ENCODE data around the gene SLC30A4.

SLC30A4 gene

GRCh38 chr15:45548753-45549520 lies 26.4 kb upstream of the SLC30A4 start:
- in situ Hi-C loops (cut with HindIII; ENCODE audit: low sequenced_read_pairs) = no loop called here
- no peak for DNase-seq (ENCODE audit: low read depth)
- TF ChIP-seq, protein P1, sequence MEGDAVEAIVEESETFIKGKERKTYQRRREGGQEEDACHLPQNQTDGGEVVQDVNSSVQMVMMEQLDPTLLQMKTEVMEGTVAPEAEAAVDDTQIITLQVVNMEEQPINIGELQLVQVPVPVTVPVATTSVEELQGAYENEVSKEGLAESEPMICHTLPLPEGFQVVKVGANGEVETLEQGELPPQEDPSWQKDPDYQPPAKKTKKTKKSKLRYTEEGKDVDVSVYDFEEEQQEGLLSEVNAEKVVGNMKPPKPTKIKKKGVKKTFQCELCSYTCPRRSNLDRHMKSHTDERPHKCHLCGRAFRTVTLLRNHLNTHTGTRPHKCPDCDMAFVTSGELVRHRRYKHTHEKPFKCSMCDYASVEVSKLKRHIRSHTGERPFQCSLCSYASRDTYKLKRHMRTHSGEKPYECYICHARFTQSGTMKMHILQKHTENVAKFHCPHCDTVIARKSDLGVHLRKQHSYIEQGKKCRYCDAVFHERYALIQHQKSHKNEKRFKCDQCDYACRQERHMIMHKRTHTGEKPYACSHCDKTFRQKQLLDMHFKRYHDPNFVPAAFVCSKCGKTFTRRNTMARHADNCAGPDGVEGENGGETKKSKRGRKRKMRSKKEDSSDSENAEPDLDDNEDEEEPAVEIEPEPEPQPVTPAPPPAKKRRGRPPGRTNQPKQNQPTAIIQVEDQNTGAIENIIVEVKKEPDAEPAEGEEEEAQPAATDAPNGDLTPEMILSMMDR (IDR thresholded peaks at IDR 0.05; ENCODE audit: low read depth, low read length, missing control alignments) = no peak
- no peak overlapping the region for H3K4me3 ChIP-seq (ENCODE audit: low read depth, low read length)

DNA sequence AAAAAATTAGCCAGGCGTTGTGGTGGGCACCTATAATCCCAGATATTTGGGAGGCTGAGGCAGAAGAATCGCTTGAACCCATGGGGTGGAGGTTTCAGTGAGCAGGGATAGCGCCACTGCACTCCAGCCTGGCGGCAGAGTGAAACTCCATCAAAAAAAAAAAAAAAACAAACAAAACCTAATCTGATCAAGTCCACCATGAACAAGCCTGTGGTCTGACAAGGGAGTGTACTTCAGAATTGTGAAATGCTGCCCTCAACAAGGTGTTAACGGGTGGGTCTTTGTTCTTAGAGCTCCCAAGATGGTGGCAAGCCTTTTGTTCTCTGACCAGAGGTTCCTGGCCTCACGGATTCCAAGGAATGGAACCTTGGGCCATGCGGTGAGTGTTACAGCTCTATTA lies 24.2 kb upstream of the SLC30A4 start:
- TF ChIP-seq, protein P1 (IDR thresholded peaks at IDR 0.05; ENCODE audit: low read depth, low read length, missing control alignments) = no peak
- H3K4me3 ChIP-seq (ENCODE audit: low read depth, low read length) = no peak overlapping the region
- in situ Hi-C loops (cut with HindIII; ENCODE audit: low sequenced_read_pairs) = no loop called here
- no peak for DNase-seq (ENCODE audit: low read depth)

DNA sequence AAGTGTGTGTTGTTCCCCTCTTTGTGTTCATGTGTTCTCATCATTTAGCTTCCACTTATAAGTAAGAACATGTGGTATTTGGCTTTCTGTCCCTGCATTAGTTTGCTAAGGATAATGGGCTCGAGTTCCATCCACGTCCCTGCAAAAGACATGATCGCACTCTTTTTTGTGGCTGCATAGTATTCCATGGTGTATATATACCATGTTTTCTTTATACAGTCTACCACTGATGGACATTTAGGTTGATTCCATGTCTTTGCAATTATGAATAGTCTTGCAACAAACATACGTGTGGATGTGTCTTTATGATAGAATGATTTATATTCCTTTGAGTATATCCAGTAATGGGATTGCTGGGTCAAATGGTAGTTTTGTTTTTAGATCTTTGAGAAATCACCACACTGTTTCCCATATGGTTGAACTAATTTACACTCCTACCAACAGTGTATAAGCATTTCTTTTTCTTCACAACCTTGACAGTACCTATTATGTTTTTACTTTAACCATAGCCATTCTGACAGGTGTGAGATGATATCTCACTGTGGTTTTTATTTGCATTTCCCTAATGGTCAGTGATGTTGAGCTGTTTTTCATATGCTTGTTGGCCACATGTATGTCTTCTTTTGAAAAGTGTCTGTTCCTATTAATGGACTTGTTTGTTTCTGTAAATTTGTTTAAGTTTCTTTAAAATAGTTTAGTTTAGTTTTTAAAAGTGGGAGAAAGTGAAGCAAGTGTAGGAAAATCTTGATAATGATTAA lies 21.9 kb upstream of the SLC30A4 start:
- H3K4me3 ChIP-seq (ENCODE audit: low read depth, low read length) = no peak overlapping the region
- no peak for DNase-seq (ENCODE audit: low read depth)
- TF ChIP-seq, protein P1 (IDR thresholded peaks at IDR 0.05; ENCODE audit: low read depth, low read length, missing control alignments) = no peak
- in situ Hi-C loops (cut with HindIII; ENCODE audit: low sequenced_read_pairs) = no loop called here

DNA sequence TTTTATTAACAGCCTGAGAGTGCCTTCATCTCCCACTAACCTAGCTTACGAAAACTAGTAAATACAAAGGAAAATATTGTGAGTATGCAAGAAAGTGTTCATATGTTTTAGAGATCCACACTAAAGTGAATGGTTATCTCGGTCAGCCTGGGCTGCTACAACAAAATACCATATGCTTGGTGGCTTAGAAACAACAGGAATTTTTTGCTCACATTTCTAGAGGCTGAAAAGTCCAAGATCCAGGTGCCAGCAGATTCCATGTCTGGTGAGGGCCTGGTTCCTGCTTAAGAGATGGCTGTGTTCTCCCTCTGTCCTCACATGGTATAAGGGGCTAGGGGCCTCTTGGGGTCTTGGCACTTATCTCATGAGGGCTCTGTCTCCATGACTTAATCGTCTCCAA lies 20.5 kb upstream of the SLC30A4 start:
- TF ChIP-seq, protein P1 (IDR thresholded peaks at IDR 0.05; ENCODE audit: low read depth, low read length, missing control alignments) = no peak
- no peak for DNase-seq (ENCODE audit: low read depth)
- H3K4me3 ChIP-seq (ENCODE audit: low read depth, low read length) = no peak overlapping the region
- in situ Hi-C loops (cut with HindIII; ENCODE audit: low sequenced_read_pairs) = no loop called here

GRCh38 chr15:45540531-45540930 lies 18.0 kb upstream of the SLC30A4 start:
- no peak overlapping the region for H3K4me3 ChIP-seq (ENCODE audit: low read depth, low read length)
- TF ChIP-seq, protein P1 (IDR thresholded peaks at IDR 0.05; ENCODE audit: low read depth, low read length, missing control alignments) = no peak
- no peak for DNase-seq (ENCODE audit: low read depth)
- in situ Hi-C loops (cut with HindIII; ENCODE audit: low sequenced_read_pairs) = no loop called here

- in situ Hi-C loops (cut with HindIII; ENCODE audit: low sequenced_read_pairs) = no loop called here
- no peak for DNase-seq (ENCODE audit: low read depth)
- H3K4me3 ChIP-seq (ENCODE audit: low read depth, low read length) = no peak overlapping the region
- TF ChIP-seq, protein P1 (IDR thresholded peaks at IDR 0.05; ENCODE audit: low read depth, low read length, missing control alignments) = no peak
Observed at GRCh38 chr15:45539680-45540079, 17.1 kb upstream of the SLC30A4 start.
